ENCODE results near the gene EPM2AIP1. TPM values are rescaled to one million over a fixed set of nuclear protein-coding genes. Genes with fewer than 3 reads are reported as not detected.

The EPM2AIP1 gene
- total and polyA plus RNA-seq, 4 donors: 2.9 to 11.8 (median 7.7) TPM

DNA sequence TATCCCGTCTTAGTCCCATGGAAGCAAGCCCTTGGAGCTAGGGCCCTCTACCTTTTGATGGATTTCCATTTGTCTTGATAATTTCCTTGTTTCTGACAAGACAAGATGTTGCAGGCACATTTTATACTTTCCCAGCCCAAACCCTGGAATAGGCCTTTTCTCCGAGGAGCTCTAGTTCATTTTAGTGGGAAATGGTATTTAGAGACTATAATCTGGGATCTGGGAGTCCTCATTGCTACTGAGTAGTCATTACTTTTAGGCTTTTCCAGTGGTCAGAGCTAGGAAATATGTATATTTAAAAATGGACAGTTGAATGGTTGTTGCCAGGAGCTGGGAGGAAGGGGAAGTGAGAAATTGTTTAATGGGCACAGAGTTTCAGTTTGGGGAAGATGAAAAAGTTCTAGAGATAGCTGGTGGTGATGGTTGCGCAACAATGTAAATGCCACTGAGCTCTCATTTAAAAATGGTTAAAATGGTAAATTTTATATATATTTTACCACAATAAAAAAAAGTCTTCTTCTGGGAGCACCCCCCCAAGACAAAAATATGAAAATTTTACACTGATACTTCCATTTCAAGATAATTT is 32.0 kb upstream of the EPM2AIP1 start:
- Histone ChIP-seq H3K4me1 (ENCODE audit: control insufficient read depth in 4 of 4, insufficient read depth in 4 of 4, low read length in 3 of 4) (peaks cover 0 to 8% (median 6%) of the 10 kb centered on the region in 4 donors), H3K36me3 (ENCODE audit: control insufficient read depth in 4 of 4, insufficient read depth in 3 of 4, low read depth in 1 of 4, low read length in 3 of 4) (peaks cover 2 to 38% (median 35%) of the 10 kb centered on the region in 4 donors), H3K9me3 (ENCODE audit: control insufficient read depth in 4 of 4, low read length in 3 of 4) (no peaks in the 10 kb centered on the region), H3K4me3 (ENCODE audit: low read depth in 1 of 3, low read length in 3 of 3) (no peak overlapping the region), H3K9ac (ENCODE audit: low read depth in 1 of 2, low read length in 2 of 2) (no peak overlapping the region), H3K27ac (ENCODE audit: low read depth in 1 of 2, low read length in 2 of 2) (no peak overlapping the region), H3K27me3 (ENCODE audit: control insufficient read depth in 4 of 4, insufficient read depth in 4 of 4, low read length in 3 of 4) (no peaks in the 10 kb centered on the region)
- DNase-seq (ENCODE audit: low spot score): no peak
- no peak for TF ChIP-seq RAD21 (IDR thresholded peaks at IDR 0.05)
- TF ChIP-seq GABPA (IDR thresholded peaks at IDR 0.05 in 1 of 2, conservative IDR thresholded peaks at IDR 0.05 in 1 of 2): no peak
- TF ChIP-seq, protein P1, sequence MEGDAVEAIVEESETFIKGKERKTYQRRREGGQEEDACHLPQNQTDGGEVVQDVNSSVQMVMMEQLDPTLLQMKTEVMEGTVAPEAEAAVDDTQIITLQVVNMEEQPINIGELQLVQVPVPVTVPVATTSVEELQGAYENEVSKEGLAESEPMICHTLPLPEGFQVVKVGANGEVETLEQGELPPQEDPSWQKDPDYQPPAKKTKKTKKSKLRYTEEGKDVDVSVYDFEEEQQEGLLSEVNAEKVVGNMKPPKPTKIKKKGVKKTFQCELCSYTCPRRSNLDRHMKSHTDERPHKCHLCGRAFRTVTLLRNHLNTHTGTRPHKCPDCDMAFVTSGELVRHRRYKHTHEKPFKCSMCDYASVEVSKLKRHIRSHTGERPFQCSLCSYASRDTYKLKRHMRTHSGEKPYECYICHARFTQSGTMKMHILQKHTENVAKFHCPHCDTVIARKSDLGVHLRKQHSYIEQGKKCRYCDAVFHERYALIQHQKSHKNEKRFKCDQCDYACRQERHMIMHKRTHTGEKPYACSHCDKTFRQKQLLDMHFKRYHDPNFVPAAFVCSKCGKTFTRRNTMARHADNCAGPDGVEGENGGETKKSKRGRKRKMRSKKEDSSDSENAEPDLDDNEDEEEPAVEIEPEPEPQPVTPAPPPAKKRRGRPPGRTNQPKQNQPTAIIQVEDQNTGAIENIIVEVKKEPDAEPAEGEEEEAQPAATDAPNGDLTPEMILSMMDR (IDR thresholded peaks at IDR 0.05; ENCODE audit: low read depth, low read length, missing input control): no peak
- TF ChIP-seq, protein P2, sequence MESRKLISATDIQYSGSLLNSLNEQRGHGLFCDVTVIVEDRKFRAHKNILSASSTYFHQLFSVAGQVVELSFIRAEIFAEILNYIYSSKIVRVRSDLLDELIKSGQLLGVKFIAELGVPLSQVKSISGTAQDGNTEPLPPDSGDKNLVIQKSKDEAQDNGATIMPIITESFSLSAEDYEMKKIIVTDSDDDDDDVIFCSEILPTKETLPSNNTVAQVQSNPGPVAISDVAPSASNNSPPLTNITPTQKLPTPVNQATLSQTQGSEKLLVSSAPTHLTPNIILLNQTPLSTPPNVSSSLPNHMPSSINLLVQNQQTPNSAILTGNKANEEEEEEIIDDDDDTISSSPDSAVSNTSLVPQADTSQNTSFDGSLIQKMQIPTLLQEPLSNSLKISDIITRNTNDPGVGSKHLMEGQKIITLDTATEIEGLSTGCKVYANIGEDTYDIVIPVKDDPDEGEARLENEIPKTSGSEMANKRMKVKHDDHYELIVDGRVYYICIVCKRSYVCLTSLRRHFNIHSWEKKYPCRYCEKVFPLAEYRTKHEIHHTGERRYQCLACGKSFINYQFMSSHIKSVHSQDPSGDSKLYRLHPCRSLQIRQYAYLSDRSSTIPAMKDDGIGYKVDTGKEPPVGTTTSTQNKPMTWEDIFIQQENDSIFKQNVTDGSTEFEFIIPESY (IDR thresholded peaks at IDR 0.05): no peak
- TF ChIP-seq EGR1 (IDR thresholded peaks at IDR 0.05; ENCODE audit: low read depth in 2 of 2): no peak
- TF ChIP-seq ATF3 (IDR thresholded peaks at IDR 0.05): no peak
- TF ChIP-seq SP1 (IDR thresholded peaks at IDR 0.05): no peak
- TF ChIP-seq FOXA1 (IDR thresholded peaks at IDR 0.05): no peak
- TF ChIP-seq REST (IDR thresholded peaks at IDR 0.05): no peak
- TF ChIP-seq, protein P3, sequence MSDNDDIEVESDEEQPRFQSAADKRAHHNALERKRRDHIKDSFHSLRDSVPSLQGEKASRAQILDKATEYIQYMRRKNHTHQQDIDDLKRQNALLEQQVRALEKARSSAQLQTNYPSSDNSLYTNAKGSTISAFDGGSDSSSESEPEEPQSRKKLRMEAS (IDR thresholded peaks at IDR 0.05): no peak
- TF ChIP-seq NR2F2 (IDR thresholded peaks at IDR 0.05): no peak
- WGBS: 95% methylated on average over 3 of the region's 3 CpGs

- DNase-seq (ENCODE audit: low spot score): no peak
- H3K9me3 ChIP-seq (ENCODE audit: control insufficient read depth in 4 of 4, low read length in 3 of 4): no peaks in the 10 kb centered on the region
- peaks cover 0 to 7% (median 6%) of the 10 kb centered on the region in 4 donors for H3K4me1 ChIP-seq (ENCODE audit: control insufficient read depth in 4 of 4, insufficient read depth in 4 of 4, low read length in 3 of 4)
- H3K27me3 ChIP-seq (ENCODE audit: control insufficient read depth in 4 of 4, insufficient read depth in 4 of 4, low read length in 3 of 4): no peaks in the 10 kb centered on the region
- H3K4me3 ChIP-seq (ENCODE audit: low read depth in 1 of 3, low read length in 3 of 3): no peak overlapping the region
- H3K9ac ChIP-seq (ENCODE audit: low read depth in 1 of 2, low read length in 2 of 2): no peak overlapping the region
- no peak for TF ChIP-seq TAF1 (conservative IDR thresholded peaks at IDR 0.05)
- TF ChIP-seq GABPA (IDR thresholded peaks at IDR 0.05 in 1 of 2, conservative IDR thresholded peaks at IDR 0.05 in 1 of 2): no peak
- TF ChIP-seq RAD21 (IDR thresholded peaks at IDR 0.05): peak; percentile 64 to 79
- no peak for TF ChIP-seq RXRA (IDR thresholded peaks at IDR 0.05)
- TF ChIP-seq NR2F2 (IDR thresholded peaks at IDR 0.05): no peak
- TF ChIP-seq, protein P1 (IDR thresholded peaks at IDR 0.05; ENCODE audit: low read depth, low read length, missing input control): peak; percentile 44
- TF ChIP-seq, protein P2 (IDR thresholded peaks at IDR 0.05): no peak
- no peak overlapping the region for H3K27ac ChIP-seq (ENCODE audit: low read depth in 1 of 2, low read length in 2 of 2)
- H3K36me3 ChIP-seq (ENCODE audit: control insufficient read depth in 4 of 4, insufficient read depth in 3 of 4, low read depth in 1 of 4, low read length in 3 of 4): peaks cover 4 to 43% (median 37%) of the 10 kb centered on the region in 4 donors
- WGBS: 93% methylated on average over 2 of the region's 2 CpGs
Measured at GRCh38 chr3:37024092-37024491, 31.2 kb upstream of the EPM2AIP1 start.
